PC-3 (cell line): ENCODE data around the gene PTPRF. TPM values are rescaled to one million over a fixed set of nuclear protein-coding genes. Genes with fewer than 3 reads are reported as not detected.

Experiments used
- ATAC-seq: fragments of 200-7000 bp; cut with Tn5 transposase; 2 replicates; pipeline ENCODE4 v1.9.1; 2020; ENCODE audit warnings: mild to moderate bottlenecking, moderate library complexity
- BruUV-seq: library from RNA; stranded (reverse); fragments of 400-500 nt; replicated peaks from 2 replicates; lab custom pipeline; 2021; lab: Mats Ljungman, UMichigan
- CTCF ChIA-PET: fragments of 300-600 bp; sonication (Branson Sonifier 250); formaldehyde crosslinking; loops from one replicate; lab custom pipeline; 2022; ENCODE audit warnings: antibody characterized with exemption; lab: Charles Lee
- POLR2A ChIA-PET: fragments of 300-600 bp; sonication (Branson Sonifier 250); formaldehyde crosslinking; loops from one replicate; lab custom pipeline; 2022; ENCODE audit warnings: antibody characterized with exemption; ENCODE audit not compliant: unreplicated experiment; lab: Charles Lee
- DNase-seq: peaks from one replicate; pipeline ENCODE4 v3.0.0-alpha.2; 2015
- H2AFZ ChIP-seq: fragments of 300-600 bp; sonication (generic); 2 replicates; pipeline ENCODE4 v1.6.0; 2016; ENCODE audit warnings: antibody characterized with exemption, low read length
- H3F3A ChIP-seq: fragments of 300-600 bp; sonication (generic); one replicate; pipeline ENCODE4 v1.6.0; 2017; ENCODE audit warnings: antibody characterized with exemption, low read length, control low read depth, mild to moderate bottlenecking; ENCODE audit not compliant: unreplicated experiment
- H3K27ac ChIP-seq: fragments of 300-600 bp; sonication (generic); 2 replicates; pipeline ENCODE4 v1.5.1; 2016; ENCODE audit warnings: mild to moderate bottlenecking, low read length
- H3K27me3 ChIP-seq: fragments of 300-600 bp; sonication (generic); 2 replicates; pipeline ENCODE4 v1.6.1; 2016; ENCODE audit warnings: low read length, mixed read lengths
- H3K36me3 ChIP-seq: fragments of 300-600 bp; sonication (generic); 2 replicates; pipeline ENCODE4 v1.6.1; 2016; ENCODE audit warnings: low read depth, mixed run types, low read length, mixed read lengths
- H3K4me1 ChIP-seq: fragments of 300-600 bp; sonication (generic); 2 replicates; pipeline ENCODE4 v1.5.1; 2016; ENCODE audit warnings: low read length; ENCODE audit not compliant: insufficient read depth
- H3K4me2 ChIP-seq: fragments of 300-600 bp; sonication (generic); 2 replicates; pipeline ENCODE4 v1.6.0; 2016; ENCODE audit warnings: low read length
- H3K4me3 ChIP-seq: fragments of 300-600 bp; sonication (generic); 2 replicates; pipeline ENCODE4 v1.5.1; 2016; ENCODE audit warnings: mild to moderate bottlenecking, low read length, mixed read lengths
- H3K79me2 ChIP-seq: fragments of 300-600 bp; sonication (generic); 2 replicates; pipeline ENCODE4 v1.6.1; 2017; ENCODE audit warnings: low read length, mixed read lengths
- H3K9ac ChIP-seq: fragments of 300-600 bp; sonication (generic); 2 replicates; pipeline ENCODE4 v1.6.0; 2016; ENCODE audit warnings: mild to moderate bottlenecking, low read length
- H3K9me2 ChIP-seq: fragments of 300-600 bp; sonication (generic); replicated peaks from 2 replicates; pipeline ENCODE4 v1.6.1; 2016; ENCODE audit warnings: mixed run types, low read length, mixed read lengths
- H3K9me3 ChIP-seq: fragments of 300-600 bp; sonication (generic); 2 replicates; pipeline ENCODE4 v1.6.1; 2016; ENCODE audit warnings: low read length, mixed read lengths
- H4K20me1 ChIP-seq: fragments of 300-600 bp; sonication (generic); 2 replicates; pipeline ENCODE4 v1.6.1; 2016; ENCODE audit warnings: low read length, mixed read lengths
- CTCF ChIP-seq: fragments of 300-600 bp; sonication (generic); conservative IDR thresholded peaks from 2 replicates; pipeline ENCODE4 v1.5.1; 2017; ENCODE audit warnings: antibody characterized with exemption, low read depth, mild to moderate bottlenecking, low read length
- EZH2 ChIP-seq: fragments of 300-600 bp; sonication (generic); IDR thresholded peaks from one replicate; pipeline ENCODE4 v1.6.1; 2017; ENCODE audit warnings: antibody characterized with exemption, mild to moderate bottlenecking, low read length; ENCODE audit not compliant: unreplicated experiment
- EZH2phosphoT487 ChIP-seq: fragments of 300-600 bp; sonication (generic); IDR thresholded peaks from 2 replicates; pipeline ENCODE4 v1.6.1; 2018; ENCODE audit warnings: mild to moderate bottlenecking, antibody characterized with exemption, low read length, borderline replicate concordance
- intact Hi-C: fragments of 100-400 bp; cut with micrococcal nuclease; formaldehyde crosslinking; loops from 2 replicates; pipeline ENCODE4 v1.9.0; 2023
- total RNA-seq: library from RNA; depleted of rRNA; stranded (reverse); fragments of >200 nt; gene quantifications from 2 replicates; pipeline ENCODE4 v1.2.3, GENCODE V29; 2014

The PTPRF gene
- total RNA-seq, 1 experiment from 2014 or later, result 67.4 TPM

- Histone ChIP-seq H2AFZ (peak overlapping the region; percentile 70), H3F3A (no peaks in the 10 kb centered on the region), H3K4me2 (peak overlapping the region; percentile 98), H4K20me1 (no peaks in the 10 kb centered on the region), H3K9me3 (no peaks in the 10 kb centered on the region), H3K36me3 (peaks cover 20% of the 10 kb centered on the region; the same call in 1 of the 2 replicates), H3K9ac (peak overlapping the region; percentile 64), H3K79me2 (peaks cover 30% of the 10 kb centered on the region), H3K4me3 (peak overlapping the region; percentile 69), H3K4me1 (peaks cover 22% of the 10 kb centered on the region), H3K27me3 (no peaks in the 10 kb centered on the region), H3K27ac (peak overlapping the region; percentile 76), H3K9me2 (no peaks in the 10 kb centered on the region)
- no TSS peak for BruUV-seq
- CTCF ChIA-PET, result no interaction called here
- TF ChIP-seq CTCF (no peak), EZH2 (no peak), EZH2phosphoT487 (no peak)
- POLR2A ChIA-PET, result no interaction called here
- intact Hi-C loops, result no loop called here
- DNase-seq, result peak; percentile 90
- ATAC-seq, result peak; percentile 87
Measured at GRCh38 chr1:43549921-43550597, 19.4 kb downstream of the PTPRF start.

GRCh38 chr1:43550598-43551246, 20.0 kb downstream of the PTPRF start:
- H3K4me3 ChIP-seq, result peak overlapping the region; percentile 69
- TF ChIP-seq EZH2 (no peak), CTCF (no peak), EZH2phosphoT487 (no peak)
- H3K4me1 ChIP-seq, result peaks cover 22% of the 10 kb centered on the region
- H3K9ac ChIP-seq, result peak overlapping the region; percentile 64
- no peaks in the 10 kb centered on the region for H3K9me3 ChIP-seq
- CTCF ChIA-PET, result interaction anchor here (0.6 kb wide), 1 partner anchor 91 kb away, joined by 3 read pairs; no protein-coding TSS in a partner anchor
- no peak for DNase-seq
- H3K27ac ChIP-seq, result peak overlapping the region; percentile 76
- no peaks in the 10 kb centered on the region for H4K20me1 ChIP-seq
- POLR2A ChIA-PET, result no interaction called here
- intact Hi-C loops, result no loop called here
- no peaks in the 10 kb centered on the region for H3F3A ChIP-seq
- no peaks in the 10 kb centered on the region for H3K27me3 ChIP-seq
- H3K36me3 ChIP-seq, result peaks cover 19% of the 10 kb centered on the region
- ATAC-seq, result no peak
- H3K4me2 ChIP-seq, result peak overlapping the region; percentile 98
- H2AFZ ChIP-seq, result peak overlapping the region; percentile 70
- no peaks in the 10 kb centered on the region for H3K9me2 ChIP-seq
- H3K79me2 ChIP-seq, result peaks cover 30% of the 10 kb centered on the region
- BruUV-seq, result no TSS peak

- Histone ChIP-seq H3K79me2 (peaks cover 30% of the 10 kb centered on the region), H3K4me1 (peaks cover 22% of the 10 kb centered on the region), H3K9me2 (no peaks in the 10 kb centered on the region), H3K9ac (no peak overlapping the region), H2AFZ (no peak overlapping the region), H4K20me1 (no peaks in the 10 kb centered on the region), H3K4me3 (no peak overlapping the region), H3K9me3 (no peaks in the 10 kb centered on the region), H3K27me3 (no peaks in the 10 kb centered on the region), H3K27ac (no peak overlapping the region), H3K4me2 (no peak overlapping the region), H3F3A (no peaks in the 10 kb centered on the region), H3K36me3 (peaks cover 23% of the 10 kb centered on the region)
- BruUV-seq, result no TSS peak
- intact Hi-C loops, result no loop called here
- no peak for TF ChIP-seq CTCF
- no peak for TF ChIP-seq EZH2
- TF ChIP-seq EZH2phosphoT487, result no peak
- DNase-seq, result no peak
- ATAC-seq, result no peak
- ChIA-PET POLR2A (no interaction called here), CTCF (no interaction called here)
Measured at GRCh38 chr1:43551396-43551888, 20.8 kb downstream of the PTPRF start.
